GM19240 (cell line): ENCODE measurements around the gene CHST8.
"Not testable (repeated sequence)": the region's sequence is repeated elsewhere in the genome, so short reads cannot be mapped to it uniquely, and the experiment has no call there.

Experiments
- DNase-seq: peaks from one replicate; pipeline ENCODE4 v3.0.0; 2011; ENCODE audit warnings: low spot score; ENCODE audit not compliant: insufficient read length

CHST8 gene

DNA sequence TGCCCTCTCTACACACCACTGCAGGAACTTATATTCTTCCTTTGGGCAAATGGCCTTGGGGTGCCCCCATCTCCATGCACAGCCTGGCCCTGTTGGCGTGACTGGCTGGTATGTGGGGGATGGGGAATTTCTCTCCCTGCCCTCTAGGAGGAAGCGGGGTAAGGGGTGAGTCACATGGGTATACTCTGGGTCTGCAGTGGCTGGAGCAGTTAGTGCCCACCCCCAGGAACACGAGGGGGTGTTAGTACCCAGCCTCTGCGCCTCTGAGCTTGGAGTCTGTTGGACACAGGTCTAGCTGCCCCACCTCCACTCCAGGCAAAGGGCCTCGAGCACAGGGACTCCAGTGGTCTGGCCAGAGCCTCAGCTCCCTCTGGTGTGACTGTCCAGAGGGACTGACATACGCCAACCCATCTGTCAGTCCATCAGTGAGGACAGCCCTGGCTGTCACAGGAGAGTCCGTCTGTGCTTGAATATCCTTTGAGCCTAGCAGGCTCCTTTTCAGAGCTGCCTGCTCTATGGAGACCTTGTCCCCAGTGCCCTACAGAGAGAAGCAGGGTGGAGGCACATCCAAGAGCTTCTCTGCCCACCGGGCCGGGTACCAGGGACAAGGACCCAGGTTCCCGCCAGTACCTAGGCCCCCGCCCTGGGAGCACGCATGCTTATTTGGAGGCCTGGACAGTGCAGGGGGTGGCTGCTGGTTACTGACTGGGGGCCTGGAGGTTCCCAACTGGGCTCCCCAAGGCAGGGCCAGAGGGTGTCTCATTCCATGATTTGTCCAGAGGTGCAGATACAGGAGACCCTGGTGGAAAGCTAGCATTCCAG lies 66.6 kb downstream of the CHST8 start:
- no peak for DNase-seq

DNA sequence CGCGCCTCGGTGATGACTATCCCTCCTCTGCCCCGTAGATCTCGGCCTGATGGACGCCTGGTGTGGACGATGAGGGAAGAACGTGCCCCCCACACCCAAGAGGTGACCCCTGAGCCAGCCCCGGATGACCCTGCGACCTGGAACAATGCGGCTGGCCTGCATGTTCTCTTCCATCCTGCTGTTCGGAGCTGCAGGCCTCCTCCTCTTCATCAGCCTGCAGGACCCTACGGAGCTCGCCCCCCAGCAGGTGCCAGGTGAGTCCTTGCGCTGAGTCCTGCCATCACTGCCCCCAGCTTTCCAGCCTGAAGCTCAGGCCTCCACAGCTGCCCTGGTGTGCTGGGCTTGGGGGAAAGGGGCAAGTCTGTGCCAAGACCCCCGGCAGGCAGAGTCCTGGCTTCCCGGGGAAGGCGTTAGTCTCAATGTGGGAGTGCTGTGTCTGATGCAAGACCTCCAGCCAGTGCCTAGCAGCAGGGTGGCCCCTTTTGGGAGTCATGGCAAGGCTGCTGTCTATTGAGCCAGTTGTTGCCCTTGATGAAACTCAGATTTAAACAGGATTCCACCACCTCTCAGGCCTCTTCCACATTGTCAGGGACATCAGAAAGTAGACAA lies 67.5 kb downstream of the CHST8 start:
- no peak for DNase-seq

DNA sequence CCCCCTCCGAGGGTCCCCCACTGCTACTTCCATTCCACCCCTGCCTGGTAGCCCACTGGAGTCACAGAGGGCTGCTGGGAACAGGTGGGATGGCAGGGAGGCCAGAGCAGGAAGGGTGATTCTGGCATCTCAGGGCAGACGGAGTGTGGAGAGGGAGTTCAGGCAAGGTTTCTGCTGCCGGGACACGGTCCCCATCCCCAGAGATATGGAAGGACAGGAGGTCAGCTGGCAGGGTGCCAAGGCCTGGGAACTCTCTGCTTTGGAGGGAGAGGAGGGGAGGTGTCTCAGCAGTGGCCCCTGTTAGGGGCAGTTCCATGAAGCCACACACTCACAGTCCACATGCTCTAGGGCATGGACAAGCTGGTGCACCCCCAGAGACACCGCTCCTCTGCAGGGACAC lies 68.1 kb downstream of the CHST8 start:
- DNase-seq: no peak

DNA sequence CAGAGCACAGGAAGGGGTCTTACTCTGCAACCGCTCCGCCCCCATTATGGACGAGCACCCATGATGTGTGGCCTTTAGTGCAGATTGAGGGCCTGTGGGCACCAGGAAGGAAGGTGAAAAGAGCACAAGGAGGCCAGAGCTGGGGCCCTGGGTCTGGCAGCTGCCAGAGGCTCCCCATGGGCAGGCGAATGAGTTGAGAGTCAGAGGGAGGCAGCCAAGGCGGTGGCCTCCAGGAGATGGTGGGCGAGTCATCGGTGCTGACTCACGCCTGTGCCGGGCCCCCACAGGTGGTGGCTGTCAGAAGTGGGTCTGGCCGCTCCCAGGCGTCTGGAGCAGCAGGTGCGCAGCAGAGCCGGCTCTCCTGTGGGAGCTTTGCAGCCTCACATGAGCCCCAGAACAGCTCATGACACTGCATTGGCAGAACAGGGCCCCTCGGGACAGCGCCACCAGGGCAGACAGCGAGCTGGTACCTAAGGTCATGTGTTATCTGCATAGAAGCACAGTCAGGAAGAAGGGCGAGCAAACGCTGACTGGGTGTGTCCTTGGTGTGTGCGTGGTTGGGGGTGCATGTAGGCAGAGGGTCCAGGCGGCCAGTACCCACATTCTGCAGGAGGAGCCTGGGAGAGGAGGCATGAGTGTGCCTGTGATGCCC lies 68.8 kb downstream of the CHST8 start:
- DNase-seq: no peak

DNA sequence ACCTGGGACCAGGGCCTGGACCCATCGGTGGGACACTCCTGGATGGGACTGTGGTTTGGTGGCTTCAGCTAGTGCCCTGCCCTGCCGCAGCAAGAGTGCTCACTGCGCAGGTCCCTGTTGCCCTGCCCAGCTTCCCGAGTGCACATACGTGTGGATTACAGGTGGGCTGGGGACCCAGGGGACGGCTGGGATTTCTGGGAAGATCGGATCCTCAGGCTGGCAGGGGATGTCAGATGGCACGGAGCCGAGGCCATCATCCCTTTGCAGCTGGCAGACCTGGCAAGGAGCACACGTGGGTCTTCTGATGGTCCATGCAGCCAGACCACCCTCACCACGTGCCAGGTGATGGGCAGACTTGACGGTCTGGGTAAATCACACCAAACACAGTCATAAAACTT lies 69.3 kb downstream of the CHST8 start:
- no peak for DNase-seq

DNA sequence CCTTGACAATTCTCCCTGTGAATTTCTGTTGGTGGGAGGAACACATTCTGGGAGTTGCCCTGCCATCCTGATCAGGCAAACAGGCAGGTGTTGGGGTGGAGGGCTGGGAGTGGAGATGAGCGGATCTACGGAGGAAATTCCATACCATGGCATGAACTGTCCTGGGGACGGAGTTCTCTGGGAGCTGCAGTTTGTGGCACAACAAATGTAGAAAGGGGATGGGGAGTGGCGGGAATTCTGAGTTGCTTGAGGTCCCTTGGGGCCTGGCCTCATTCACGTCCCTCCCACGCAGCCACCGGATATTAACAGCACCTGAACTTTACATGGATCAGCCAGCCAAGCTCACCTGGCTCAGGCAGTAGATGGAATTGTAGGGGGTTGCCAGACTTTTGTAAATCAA lies 70.0 kb downstream of the CHST8 start:
- DNase-seq: no peak

DNA sequence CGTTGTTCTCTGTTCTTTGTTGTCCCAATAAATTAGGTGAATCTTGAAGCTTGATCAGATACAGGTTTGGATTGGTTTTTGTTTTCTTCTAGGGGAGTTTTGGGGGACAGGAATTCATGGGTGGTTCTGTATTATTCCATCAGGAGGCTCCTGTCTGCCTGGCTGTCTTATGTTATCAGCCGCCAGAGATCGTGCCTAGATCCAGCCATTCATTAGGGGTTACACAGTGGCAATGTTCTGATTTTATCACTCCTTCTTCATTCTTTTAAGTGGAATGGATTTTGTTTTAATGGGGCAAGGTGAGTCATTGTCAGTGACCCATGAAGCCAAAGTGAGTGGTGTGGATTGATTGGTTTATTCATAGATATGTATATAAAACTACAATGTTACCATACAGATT lies 71.9 kb downstream of the CHST8 start:
- no peak for DNase-seq

DNA sequence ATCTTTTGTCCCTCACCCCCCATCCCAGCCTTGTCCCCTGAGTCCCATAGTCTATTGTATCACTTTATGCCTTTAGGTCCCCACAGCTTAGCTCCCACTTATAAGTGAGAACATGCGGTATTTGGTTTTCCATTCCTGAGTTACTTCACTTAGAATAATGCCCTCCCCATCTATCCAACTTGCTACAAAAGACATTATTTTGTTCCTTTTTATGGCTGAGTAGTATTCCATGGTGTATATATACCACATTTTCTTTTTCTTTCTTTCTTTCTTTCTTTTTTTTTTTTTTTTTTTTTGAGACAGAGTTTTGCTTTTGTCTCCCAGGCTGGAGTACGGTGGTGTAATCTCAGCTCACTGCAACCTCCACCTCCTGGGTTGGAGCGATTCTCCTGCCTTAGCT lies 73.8 kb downstream of the CHST8 start:
- DNase-seq: not testable (repeated sequence)

DNA sequence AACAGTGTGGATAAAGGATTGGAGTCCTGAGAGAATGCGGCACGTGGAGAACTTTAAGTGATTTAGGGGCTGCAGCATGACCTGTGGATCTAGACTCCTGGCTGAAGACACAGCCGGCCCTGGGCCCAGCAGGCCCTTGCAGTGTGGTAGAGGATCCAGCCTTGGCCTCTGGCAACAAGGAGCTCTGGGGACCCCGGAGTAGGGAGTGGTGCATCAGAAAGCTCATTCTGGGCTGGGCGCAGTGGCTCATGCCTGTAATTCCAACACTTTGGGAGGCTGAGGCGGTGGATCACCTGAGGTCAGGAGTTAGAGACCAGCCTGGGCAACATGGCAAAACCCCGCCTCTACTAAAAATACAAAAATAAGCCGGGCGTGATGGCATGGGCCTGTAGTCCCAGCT lies 76.0 kb downstream of the CHST8 start:
- DNase-seq: no peak

DNA sequence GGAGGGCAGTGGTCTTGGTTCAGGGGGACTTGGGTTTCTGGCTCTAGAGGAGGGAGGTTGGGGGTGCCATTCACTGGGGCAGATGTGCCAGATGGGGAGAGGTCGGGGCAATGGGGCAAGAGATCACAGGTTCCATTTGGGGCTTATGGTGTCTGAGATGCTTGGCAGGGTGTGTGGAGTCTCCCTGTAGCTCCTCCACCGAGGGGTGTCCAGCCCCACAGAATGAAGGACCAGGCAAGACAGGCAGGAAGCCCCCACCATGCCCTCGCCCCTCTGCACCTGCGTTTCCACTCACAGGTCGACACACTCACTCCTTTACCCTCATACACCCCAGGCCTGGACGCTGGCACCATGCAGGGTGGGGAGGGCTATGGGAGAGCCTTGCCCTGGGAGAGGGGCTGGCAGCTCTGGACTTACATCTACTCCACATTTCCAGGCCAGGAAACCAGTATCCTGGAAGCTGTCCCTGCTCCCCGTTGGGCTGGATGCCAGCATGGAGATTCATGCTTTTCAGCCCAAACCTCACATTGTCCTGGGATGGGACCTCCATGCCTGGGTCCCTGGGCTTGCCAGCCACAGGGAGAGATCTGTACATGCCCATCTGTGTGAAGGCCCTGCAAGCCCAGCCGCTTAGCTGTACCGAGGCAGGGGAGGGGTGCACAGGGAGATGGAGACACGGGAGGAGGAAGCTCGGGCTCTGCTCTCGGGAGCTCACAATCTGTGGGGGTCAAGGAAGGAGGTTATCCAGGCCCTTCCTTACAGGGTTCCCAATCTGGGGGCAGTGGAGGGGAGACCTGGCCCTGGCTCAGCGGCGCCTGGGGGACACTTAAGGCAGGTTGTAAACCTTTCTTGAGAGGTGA lies 77.1 kb downstream of the CHST8 start:
- no peak for DNase-seq

DNA sequence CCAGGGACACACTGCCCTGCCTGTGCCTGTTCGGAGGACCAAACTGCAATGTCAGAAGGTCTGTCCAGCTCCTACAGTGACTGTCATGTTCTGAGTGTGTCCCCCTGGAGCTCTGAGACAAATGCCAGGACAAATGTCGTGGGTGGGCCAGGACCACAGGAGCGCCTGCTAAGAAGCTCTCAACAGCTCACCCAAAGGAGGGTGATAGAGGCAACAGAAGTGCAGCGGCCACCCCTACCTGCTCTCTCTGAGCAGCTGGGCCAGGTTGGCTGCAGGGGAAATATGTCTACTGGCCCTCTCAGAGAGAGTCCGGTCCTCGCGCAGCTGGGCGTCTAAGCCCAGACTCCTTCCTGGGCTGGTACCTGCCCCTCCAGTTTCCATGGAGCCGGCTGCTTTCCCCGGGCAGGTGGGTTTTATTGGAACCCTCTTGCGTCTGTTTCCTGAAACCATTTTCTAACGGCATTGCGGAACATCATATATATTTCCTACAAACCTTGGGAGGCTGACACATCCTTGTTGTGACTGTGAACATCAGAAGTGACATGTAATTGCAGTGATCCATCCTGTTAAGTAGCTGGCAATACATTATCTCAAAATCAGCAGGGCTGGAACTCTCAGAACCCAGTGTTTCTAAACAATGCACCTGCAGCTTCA lies 78.1 kb downstream of the CHST8 start:
- DNase-seq: no peak

DNA sequence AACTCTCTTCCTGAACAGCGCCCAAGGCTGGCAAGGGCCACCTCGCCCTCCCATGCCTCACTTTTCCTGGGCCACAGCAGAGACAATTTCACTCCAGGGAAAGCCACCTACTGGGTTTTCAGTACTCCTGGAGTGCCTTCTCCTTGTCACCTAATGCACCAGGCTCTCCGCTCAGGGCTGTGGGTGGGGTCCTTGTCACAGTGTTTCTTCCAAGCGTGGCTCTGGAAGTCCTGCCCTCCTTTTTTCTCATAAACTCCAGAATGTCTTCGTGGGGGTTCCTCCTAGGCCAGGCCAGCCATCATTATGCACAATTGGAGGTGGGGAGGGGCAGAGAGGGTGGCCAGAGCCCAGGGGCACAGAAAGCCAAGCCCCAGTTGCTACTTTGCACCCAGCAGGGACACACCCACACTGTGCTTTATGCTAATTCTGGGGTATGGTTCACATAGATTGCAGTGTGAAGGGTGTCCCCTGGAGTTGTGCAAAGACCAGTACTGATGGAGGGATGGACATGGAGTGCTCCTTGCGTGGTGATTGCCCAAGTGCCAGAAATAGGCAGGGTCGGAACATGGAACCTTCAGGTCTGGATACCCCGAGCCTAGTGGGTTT lies 78.8 kb downstream of the CHST8 start:
- no peak for DNase-seq

DNA sequence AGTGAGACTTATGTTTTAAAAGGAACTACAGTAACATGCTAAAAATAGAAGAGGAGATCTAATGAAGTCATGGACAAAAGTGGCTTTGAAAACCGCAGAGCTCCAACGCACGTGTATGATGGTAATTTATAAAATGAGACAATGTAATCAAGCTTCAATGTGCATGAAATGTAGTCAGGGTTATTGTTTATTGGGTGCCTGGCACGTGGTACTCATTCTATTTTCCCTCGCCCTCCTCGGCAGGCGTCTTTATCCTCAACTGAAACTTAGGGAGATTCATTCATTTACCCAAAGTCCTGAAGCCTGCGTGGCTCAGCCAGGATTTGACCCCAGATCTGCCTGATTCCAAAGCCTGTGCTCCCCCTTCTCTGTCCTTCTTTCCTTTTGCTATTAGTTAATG lies 79.8 kb downstream of the CHST8 start:
- no peak for DNase-seq

DNA sequence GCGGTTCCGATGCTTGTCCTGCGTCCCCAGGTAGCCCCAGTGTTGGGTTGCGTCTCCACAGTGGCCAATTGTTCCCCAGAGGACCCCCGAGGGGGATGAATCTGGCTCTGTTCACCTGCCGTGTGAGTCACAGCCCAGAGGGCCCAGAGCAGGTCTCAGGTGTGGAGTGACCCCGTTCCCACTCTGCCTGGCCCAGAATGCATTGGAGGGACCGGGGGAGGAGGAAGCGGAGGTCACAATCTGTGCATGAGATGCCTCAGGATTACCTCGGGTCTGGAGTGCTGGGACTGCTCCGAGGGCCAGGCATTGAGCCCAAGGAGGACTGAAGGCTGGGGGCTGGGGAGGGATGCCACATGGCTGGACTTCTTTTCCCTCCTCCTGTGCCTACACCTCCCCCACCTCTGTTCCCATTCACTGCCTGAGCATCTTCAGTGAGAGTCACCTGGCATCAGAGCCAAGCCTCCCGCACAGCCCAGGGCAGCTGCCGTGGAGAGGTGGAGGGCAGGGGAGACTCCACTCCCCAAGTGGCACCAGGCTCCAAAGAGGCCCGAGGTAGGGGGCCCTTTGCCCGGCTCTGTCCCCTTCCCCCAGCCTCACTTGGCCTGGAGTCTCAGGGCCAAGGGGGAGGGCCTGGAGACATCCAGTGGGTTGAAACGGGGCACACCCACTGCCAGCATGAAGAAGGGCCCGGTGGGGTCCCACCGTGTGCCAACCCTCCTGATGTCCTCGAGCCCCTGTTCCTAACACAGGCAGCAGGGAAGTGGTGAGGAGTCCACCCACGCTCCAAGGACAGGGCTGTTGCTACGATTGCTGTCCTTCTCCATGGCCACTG lies 81.1 kb downstream of the CHST8 start:
- DNase-seq: no peak

DNA sequence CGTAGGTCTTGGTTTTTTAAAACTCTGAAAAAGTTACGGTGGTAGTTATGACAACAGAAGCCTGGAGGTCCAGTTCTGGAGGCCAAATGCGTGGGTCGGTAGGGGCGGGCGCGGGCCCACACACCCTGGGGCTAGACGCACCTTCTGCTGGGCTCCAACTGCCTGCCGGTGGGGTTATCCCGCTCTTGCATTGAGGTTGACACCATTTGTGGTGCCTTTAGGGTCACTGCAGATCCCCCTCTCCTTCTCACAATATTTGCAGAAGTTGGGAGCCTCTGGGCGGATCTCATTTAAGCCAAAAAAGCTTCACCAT lies 81.6 kb downstream of the CHST8 start:
- no peak for DNase-seq

DNA sequence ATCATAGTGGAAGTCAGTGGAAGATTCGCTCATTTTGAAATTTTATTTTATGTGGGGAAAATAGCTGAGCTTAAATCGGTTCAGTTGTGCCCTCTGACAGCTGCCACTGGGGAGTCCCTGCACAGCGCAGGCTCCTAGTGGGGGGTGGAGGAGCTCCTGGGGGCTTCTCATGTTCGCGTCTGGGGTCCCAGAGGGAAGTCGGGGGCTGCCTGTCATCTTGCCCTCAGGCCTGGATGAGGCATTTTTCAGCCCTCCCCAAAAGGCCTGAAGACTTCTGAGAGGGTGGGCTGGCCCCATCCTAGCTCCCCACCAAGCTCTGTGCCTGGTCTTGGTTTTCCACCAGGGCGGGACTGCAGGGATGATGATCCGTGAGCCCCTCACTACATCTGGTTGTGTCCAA lies 82.1 kb downstream of the CHST8 start:
- DNase-seq: no peak

DNA sequence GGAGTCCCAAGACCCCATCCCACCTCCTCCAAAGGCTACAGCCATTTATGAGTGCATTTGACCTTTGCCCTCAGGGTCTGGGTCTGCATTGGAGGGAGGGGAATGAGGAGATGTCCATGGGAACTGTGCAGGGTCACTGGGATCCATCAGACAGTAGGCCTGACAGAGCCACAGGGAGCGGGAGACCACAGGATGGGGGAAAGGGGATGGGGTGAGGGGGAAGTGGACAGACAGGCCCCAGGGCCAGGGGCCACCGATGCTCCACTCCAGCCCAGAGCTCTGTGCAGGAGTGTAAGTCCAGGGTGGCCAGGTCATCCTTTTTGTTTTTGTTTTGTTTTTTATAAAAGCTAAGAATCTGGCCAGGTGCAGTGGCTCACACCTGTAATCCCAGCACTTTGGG lies 82.5 kb downstream of the CHST8 start:
- no peak for DNase-seq

DNA sequence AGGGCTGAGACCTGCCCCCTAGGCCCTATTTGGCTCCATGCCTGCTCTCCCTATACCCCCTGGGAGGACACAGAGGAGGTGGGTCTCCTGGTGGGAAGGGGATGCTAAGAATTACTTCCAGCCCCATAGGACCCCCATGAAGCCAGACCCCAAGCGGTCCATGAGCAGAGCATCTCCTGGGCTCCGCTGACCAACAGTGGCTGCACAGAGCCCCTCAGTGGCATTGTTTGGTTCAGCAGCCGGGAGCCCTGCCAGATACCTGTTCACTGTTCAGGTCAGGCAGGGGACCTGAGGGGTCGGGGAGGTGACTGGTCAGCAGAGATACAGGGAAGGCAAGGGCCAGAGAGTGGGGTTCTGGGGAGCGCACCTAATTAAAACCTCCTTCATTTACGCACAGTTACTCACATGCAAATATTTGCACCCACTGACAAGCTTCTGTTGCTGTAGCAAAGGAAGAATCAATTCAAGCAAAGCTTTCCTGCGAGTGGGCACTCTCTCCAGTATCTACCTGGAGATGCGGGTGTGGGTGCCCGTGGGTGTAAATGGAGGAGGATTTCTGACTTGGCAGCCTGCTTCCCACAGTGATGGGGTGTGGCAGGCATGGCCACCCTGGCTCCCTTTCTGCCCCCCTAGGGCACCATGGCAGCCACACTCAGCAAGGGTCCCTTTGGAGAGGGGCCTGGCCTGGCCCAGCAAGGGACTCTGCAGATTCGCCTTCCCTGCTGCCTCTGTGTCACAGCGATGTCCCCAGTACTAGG lies 83.5 kb downstream of the CHST8 start:
- no peak for DNase-seq

DNA sequence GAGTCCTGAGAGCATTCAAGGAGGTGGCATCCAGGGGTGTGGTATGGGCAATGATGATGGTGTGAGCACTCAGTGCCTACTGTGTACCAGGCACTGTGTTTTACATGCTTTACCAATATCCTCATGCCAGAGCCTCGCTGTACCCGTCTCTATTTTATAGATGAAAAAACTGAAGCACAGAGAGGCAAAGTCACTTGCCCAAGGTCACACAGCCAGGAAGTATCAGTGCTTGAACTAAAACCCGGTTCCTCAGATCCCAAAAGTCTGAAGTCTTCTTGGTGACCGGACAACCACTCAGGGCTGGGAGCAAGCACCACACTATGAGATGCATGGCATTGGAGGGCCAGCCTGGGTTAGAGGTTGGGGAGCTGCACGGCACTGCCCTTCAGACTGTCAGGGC lies 84.1 kb downstream of the CHST8 start:
- DNase-seq: no peak
